GM12891 (cell line): Measurements from ENCODE around the gene AGBL1.

ENCODE experiments used
- DNase-seq: peaks from one replicate; pipeline ENCODE4 v3.0.0; 2011; ENCODE audit warnings: low spot score; ENCODE audit not compliant: insufficient read length
- FAIRE-seq: peaks from 2 replicates; lab custom pipeline; 2011; peaks lifted over from hg19 to GRCh38; lab: Jason Lieb, UNC
- PAX5 ChIP-seq: IDR thresholded peaks from 2 replicates; pipeline ENCODE4 v1.6.1; 2011; ENCODE audit warnings: low read length, moderate library complexity, mild to moderate bottlenecking; ENCODE audit not compliant: insufficient read depth, severe bottlenecking
- POLR2A ChIP-seq: IDR thresholded peaks from 2 replicates; pipeline ENCODE4 v1.6.1; 2011; ENCODE audit warnings: low read depth, low read length, control low read depth
- POLR2AphosphoS5 ChIP-seq: IDR thresholded peaks from 2 replicates; pipeline ENCODE4 v1.6.1; 2011; ENCODE audit warnings: low read depth, low read length, control low read depth
- POU2F2 ChIP-seq: IDR thresholded peaks from 2 replicates; pipeline ENCODE4 v1.6.1; 2011; ENCODE audit warnings: low read depth, mild to moderate bottlenecking, control low read depth, low read length, moderate library complexity
- SPI1 ChIP-seq: IDR thresholded peaks from 2 replicates; pipeline ENCODE4 v1.6.1; 2011; ENCODE audit warnings: low read depth, low read length, control low read depth
- TAF1 ChIP-seq: IDR thresholded peaks from 2 replicates; pipeline ENCODE4 v1.6.1; 2011; ENCODE audit warnings: low read depth, low read length, control low read depth

The AGBL1 gene

DNA sequence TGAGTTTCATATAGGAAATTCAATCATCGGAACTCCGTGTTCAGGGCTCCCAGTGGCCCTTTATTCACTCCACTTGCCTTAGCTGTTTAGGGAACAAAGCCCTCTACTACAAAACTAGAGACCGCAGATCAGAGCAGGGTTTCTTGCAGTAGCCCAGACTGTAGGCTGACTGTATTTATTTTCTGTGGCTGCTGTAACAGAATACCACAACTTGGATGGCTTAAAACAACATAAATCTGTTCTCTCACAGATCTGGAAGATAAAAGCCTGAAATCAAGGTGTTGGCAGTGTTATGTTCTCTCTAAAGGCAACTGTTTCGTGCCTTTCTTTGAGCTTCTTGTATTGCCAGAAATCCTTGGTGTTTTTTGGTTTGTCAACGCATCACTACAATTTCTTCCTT is 479.0 kb downstream of the AGBL1 start:
- DNase-seq (no peak), FAIRE-seq (no peak)
- TF ChIP-seq SPI1 (no peak), POLR2AphosphoS5 (no peak), POLR2A (no peak), TAF1 (no peak), POU2F2 (no peak), PAX5 (no peak)

- no peak for DNase-seq
- TF ChIP-seq POLR2A (no peak), SPI1 (no peak), POLR2AphosphoS5 (no peak), TAF1 (no peak), PAX5 (no peak), POU2F2 (no peak)
- no peak for FAIRE-seq
These were observed 488.7 kb downstream of the AGBL1 start for GRCh38 chr15:86568378-86568777.

DNA sequence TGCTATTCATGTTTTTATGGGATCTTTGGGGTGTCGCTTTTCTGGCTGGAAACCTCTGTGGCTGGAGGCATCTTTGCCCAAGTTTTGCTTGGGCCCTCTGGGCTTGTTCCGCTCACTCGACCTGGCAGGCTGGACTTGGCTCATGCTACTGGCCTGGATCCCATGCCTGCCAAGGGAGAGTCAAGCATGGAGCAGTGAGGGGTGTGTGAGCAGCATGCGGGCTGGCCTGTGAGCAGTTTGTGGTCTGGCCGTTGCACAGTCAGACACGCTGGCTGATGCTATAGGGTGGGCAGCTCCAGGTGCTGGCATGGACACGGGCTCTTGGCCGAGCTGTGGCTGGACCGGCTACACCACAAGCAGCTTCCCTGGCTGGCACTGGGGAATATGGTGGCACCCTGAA is 491.1 kb downstream of the AGBL1 start:
- no peak for TF ChIP-seq POLR2AphosphoS5
- no peak for TF ChIP-seq PAX5
- no peak for TF ChIP-seq POLR2A
- no peak for TF ChIP-seq SPI1
- no peak for TF ChIP-seq POU2F2
- TF ChIP-seq TAF1: no peak
- FAIRE-seq (no peak), DNase-seq (no peak)

- FAIRE-seq: no peak
- TF ChIP-seq POLR2A (no peak), SPI1 (no peak), POLR2AphosphoS5 (no peak), TAF1 (no peak), POU2F2 (no peak), PAX5 (no peak)
- no peak for DNase-seq
These were observed 492.2 kb downstream of the AGBL1 start for GRCh38 chr15:86571873-86572272.

DNA sequence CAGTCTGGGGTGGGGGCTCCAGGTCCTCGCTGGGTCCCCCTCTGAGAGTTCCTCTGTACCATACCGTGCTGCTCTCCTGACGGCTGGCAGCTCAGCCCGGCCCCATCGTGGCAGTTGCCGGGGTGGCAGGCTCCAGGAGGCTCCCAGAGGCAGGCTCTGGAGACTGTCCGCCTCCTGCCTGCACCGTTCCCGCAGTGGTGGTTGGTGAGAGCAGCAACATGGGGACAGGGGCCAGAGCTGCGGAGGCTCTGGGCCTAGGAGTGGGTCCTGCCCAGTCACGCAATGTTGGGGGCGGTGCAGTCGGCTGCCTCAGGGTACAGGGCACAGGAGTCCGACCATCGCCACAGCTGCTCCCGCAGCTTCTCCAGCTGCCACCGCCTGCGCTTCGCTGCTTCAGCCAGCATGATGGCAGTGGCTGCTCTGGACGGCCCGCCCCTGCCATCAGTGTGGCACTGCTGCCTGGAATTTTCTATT is 492.7 kb downstream of the AGBL1 start:
- TF ChIP-seq SPI1 (no peak), TAF1 (no peak), POLR2A (no peak), PAX5 (no peak), POU2F2 (no peak), POLR2AphosphoS5 (no peak)
- DNase-seq: no peak
- FAIRE-seq: no peak

DNA sequence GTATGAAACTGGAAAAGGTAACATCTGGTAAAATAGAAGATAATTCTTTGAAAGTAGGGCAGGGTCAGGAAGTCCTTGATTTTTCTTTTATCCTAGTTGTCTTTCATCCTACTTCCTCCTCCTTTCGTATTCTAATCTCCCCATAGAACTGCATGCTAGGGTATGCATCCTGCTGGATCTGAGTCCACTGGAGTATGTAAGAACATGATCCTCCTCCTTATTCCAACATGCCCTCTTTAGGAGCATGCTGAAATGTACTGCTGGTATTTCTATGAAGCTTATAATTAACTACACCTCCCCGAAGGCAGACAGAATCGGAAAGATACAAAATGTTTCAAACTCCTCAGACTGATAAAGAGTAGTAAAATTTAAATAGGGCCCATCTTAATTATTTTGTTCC is 493.8 kb downstream of the AGBL1 start:
- FAIRE-seq (no peak), DNase-seq (no peak)
- TF ChIP-seq PAX5: no peak
- no peak for TF ChIP-seq TAF1
- no peak for TF ChIP-seq SPI1
- TF ChIP-seq POLR2AphosphoS5: no peak
- TF ChIP-seq POU2F2: no peak
- no peak for TF ChIP-seq POLR2A

- no peak for TF ChIP-seq POU2F2
- no peak for TF ChIP-seq TAF1
- no peak for TF ChIP-seq POLR2A
- no peak for TF ChIP-seq POLR2AphosphoS5
- TF ChIP-seq SPI1: no peak
- TF ChIP-seq PAX5: no peak
- DNase-seq: no peak
- FAIRE-seq: no peak
These were observed 508.7 kb downstream of the AGBL1 start for GRCh38 chr15:86588413-86588812.

GRCh38 chr15:86590461-86590860 is 510.8 kb downstream of the AGBL1 start:
- no peak for DNase-seq
- FAIRE-seq: no peak
- TF ChIP-seq POLR2AphosphoS5 (no peak), PAX5 (no peak), TAF1 (no peak), SPI1 (no peak), POU2F2 (no peak)

GRCh38 chr15:86591158-86591557 is 511.5 kb downstream of the AGBL1 start:
- TF ChIP-seq TAF1 (no peak), POLR2AphosphoS5 (no peak)
- FAIRE-seq (no peak), DNase-seq (no peak)

GRCh38 chr15:86591994-86592735 is 512.5 kb downstream of the AGBL1 start:
- no peak for FAIRE-seq
- TF ChIP-seq PAX5 (no peak), TAF1 (no peak), SPI1 (no peak), POU2F2 (no peak), POLR2A (no peak), POLR2AphosphoS5 (no peak)
- DNase-seq: no peak

- DNase-seq (no peak), FAIRE-seq (no peak)
- TF ChIP-seq POLR2A: no peak
- TF ChIP-seq POU2F2: no peak
- no peak for TF ChIP-seq POLR2AphosphoS5
- TF ChIP-seq SPI1: no peak
- TF ChIP-seq TAF1: no peak
These were observed 516.1 kb downstream of the AGBL1 start for GRCh38 chr15:86595741-86596140.
